NCI-H2029 (cell line): ENCODE results near the gene VARS2.

Experiments
- DNase-seq: peaks from one replicate; lab custom pipeline; 2025; lab: John Stamatoyannopoulos, UW

VARS2 gene

GRCh38 chr6:30928677-30929076, 14.6 kb downstream of the VARS2 start:
- DNase-seq: no peak

- no peak for DNase-seq
These were observed 16.5 kb downstream of the VARS2 start for GRCh38 chr6:30930506-30930905.

- DNase-seq: no peak
These were observed 17.2 kb downstream of the VARS2 start for GRCh38 chr6:30931272-30931671.

- DNase-seq: no peak
These were observed 18.1 kb downstream of the VARS2 start, which contains the start of gene SFTA2 for GRCh38 chr6:30931969-30932645. TSS of gene SFTA2 (minus strand) at chr6:30932170. CDS start at chr6:30932096, 74 bp downstream.

GRCh38 chr6:30932665-30933365, 18.8 kb downstream of the VARS2 start:
- no peak for DNase-seq

DNA sequence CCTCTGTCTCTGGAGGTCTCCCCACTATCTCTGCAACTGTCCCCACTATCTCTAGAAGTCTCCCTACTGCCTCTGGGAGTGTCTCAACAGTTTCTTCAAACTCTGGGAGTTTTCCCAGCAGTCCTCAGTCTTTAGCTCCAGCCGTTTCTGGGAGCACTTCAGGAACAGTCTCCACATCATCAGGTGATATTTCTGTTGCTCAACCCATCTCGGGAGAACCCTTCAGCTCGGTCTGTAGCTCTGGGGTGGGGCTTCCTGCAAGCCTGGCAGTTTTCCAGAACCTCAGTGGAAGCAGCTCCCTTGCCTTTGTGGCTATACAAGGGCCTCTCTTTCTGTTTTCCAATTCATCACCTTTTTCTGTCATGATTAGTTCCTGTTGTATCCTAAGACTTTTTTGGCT, 21.0 kb downstream of the VARS2 start:
- DNase-seq: peak; percentile 8

DNA sequence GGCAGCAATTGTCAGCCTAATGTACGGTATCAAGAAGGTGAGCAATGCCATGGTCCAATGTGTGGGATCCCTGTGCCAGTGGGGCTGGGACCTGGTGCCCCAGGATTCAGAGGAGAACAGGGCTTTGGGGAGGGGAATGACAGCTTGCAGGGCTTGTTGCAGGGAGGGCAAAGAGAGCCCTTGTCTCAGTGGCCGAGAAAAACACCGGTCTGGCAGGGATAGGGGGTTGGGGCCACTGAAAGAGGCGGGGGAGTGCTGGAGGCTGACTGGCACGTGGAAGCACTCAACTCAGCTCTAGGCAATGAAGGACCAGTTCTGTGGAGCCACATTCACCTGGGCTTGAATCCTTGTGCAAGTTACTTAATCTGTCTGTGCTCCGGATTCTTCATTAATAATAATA, 23.2 kb downstream of the VARS2 start:
- no peak for DNase-seq

DNA sequence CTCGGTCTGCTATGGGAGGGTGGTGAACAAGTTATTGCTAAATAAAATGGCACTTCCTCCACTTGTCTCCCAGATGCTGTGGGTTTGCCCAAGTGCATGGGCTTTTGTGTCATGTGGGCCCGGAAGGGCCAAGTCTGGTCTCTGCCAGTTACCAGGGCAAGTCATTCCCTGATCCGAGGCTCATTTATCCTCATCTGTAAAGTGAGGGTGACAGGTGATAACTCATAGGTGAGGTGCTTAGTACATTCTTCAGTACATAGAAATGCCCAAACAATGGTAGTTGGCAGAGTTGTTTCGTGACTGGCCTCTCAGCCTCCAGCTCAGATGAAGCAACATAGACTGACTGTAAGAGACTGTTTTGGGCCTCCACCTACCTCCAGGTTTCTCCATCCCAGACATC, 24.7 kb downstream of the VARS2 start:
- no peak for DNase-seq

DNA sequence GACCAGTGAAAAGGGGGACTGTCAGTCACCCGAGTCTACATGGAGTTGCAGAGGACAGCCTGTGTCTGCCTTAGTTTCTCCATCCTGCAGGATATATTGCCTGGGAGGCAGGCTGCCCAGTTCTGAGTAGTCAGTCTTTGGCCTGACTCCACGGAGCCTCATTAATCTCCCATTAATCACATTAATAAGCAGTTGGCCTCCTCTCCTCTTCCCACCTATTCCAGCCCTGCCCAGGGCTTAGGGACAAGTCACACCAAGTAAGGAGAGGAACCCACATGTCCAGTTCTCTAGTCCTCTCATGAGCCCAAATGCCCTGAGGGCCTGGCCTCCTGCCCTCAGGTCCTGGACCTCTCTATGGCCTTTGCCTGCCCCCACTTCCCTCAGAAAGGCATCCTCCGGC, 25.4 kb downstream of the VARS2 start:
- DNase-seq: no peak

- no peak for DNase-seq
These were observed 26.4 kb downstream of the VARS2 start, which contains the start of gene MUCL3 for GRCh38 chr6:30940361-30940986. TSS of gene MUCL3 (plus strand) at chr6:30940973. CDS start at chr6:30941000, 27 bp downstream.

DNA sequence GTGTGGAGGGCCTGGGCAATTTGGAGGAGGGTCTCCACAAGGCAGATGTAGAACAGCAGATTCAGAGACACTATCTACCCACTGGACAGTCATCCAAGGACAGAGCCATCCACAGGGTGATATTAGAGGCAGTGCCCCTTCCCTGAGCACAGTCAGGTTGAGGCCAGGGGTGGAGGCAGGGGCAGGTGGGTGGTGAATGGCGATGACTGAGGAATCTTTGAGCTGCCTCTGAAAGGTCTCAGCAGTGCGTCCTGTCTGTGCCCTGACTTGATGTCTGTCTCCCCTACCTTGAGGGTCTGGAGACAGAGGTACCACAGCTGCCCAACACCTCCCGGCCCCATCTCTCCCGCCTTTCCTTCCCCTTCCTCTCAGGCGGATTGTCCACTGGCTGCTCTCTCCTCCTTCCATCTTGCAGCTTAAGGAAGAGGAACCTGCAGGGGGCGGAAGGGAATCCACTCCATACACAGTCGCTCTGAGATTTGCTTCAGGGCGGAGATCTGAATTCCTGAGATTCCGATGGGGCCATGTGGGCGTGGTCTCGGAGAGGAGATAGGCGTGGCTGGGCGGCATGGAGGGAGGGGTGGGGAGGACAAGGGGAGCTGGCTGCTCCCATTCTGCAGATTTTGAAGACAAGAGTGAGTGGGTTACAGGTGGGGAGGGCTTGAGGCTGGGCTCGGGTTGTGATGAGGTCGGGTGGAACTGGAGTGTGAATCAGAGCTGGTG, 28.5 kb downstream of the VARS2 start:
- DNase-seq: no peak

DNA sequence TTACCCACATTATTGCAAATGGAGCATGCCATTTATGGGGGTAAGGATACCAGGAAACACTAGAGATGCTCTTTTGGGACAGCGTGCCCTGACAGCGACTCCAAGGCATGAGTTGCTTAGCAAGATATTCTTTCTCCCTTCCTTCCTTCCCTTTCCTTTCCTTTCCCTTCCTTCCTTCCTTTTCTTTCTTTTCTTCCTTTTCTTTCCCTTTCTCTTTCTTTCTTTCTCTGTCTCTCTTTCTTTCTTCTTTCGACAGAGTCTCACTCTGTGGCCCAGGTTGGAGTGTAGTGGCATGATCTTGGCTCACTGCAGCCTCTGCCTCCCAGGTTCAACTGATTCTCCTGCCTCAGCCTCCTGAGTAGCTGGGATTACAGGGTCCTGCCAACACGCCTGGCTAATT, 30.0 kb downstream of the VARS2 start:
- DNase-seq: no peak

DNA sequence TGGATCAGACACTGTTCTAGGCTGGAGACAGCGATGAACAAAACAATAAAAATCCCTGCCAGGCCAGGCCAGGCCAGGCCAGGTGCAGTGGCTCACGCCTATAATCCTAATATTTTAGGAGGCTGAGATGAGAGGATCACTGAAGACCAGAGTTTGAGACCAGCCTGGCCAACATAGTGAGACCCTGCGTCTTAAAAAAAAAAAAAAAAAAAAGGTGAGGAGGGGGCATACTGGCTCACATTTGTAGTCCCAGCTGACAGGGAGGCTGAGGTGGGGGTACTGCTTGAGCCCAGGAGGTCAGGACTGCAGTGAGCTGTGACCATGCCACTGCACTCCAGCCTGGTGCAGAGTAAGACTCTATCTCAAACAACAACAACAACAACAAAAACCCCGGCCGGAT, 31.2 kb downstream of the VARS2 start:
- no peak for DNase-seq

DNA sequence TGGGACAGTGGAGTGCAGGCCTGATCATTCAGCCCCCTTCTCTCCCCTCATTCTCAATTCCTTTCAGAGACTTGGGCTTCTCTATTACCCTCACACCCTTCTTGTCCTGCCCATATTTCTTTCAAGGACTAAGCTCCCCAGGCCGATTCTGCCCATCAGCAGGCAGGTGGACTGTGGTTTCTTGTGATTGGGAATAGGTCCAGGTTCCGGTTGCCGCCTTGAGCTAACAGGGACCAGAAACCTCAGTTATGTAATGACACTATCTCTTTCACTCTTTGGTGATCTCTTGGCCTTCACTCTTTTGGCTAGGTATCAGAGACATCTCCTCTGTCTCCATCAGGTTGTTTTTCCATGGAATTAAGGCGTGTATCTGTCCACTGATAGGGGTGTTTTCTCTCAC, 33.2 kb downstream of the VARS2 start:
- no peak for DNase-seq

GRCh38 chr6:30948811-30949210, 34.8 kb downstream of the VARS2 start:
- no peak for DNase-seq

DNA sequence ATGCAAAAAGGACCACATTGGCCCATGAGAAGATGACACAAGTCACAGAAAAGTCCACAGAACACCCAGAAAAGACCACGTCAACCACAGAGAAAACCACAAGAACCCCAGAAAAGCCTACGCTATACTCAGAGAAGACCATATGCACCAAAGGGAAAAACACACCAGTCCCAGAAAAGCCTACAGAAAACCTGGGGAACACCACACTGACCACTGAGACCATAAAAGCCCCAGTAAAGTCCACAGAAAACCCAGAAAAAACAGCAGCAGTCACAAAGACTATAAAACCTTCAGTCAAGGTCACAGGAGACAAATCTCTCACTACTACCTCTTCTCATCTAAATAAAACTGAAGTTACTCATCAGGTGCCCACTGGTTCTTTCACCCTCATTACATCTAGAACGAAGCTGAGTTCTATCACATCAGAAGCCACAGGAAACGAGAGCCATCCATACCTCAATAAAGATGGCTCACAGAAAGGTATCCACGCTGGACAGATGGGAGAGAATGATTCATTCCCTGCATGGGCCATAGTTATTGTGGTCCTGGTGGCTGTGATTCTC, 38.0 kb downstream of the VARS2 start:
- no peak for DNase-seq

- DNase-seq: no peak
These were observed 40.8 kb downstream of the VARS2 start for GRCh38 chr6:30954631-30955366.

GRCh38 chr6:30955367-30956042, 41.5 kb downstream of the VARS2 start:
- no peak for DNase-seq

GRCh38 chr6:30957716-30958115, 43.7 kb downstream of the VARS2 start:
- DNase-seq: no peak

DNA sequence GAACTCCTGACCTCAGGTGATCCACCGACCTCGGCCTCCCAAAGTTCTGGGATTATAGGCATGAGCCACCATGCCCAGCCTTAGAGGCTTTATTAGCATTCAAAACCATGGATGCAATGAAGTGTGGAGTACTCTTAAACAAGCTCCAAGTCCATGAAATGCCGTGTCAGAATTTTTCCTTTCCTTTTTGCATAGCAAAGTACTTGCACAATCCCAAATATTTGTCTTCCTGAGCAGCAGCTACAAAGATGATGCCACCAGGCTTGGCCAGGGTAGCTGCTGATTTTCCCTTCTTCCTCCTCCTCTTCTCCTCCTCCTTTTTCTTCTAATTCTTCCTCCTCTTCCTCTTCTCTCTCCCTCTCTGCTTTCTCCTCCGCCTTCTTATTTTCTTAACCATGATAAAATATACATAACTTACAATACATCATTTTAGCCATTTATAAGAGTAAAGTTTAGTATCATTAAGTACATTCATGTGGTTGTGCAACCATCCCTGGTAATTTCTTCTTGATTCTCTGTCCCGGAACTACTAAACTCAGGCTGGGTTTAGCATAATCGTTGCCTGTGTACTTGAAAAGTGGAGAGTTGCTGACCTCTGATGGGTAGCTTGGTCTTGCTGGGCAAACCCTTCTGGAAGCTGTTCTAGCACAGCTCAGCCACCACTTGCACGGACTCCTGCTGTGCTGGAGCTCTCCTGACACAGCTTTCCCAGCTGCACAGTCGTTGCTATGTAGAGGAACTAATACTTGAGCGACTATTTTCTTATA, 47.1 kb downstream of the VARS2 start:
- DNase-seq: no peak
